ES-I3 (cell line): Measurements from ENCODE around the gene HTR3C.

ENCODE experiments used
- H3K36me3 ChIP-seq: 2 replicates; pipeline ENCODE4 v1.6.1; 2013; ENCODE audit warnings: mild to moderate bottlenecking, low read length, control low read depth, moderate library complexity; ENCODE audit not compliant: insufficient read depth
- H3K4me1 ChIP-seq: 2 replicates; pipeline ENCODE4 v1.6.1; 2013; ENCODE audit warnings: mild to moderate bottlenecking, control low read depth, low read length; ENCODE audit not compliant: insufficient read depth
- H3K9ac ChIP-seq: 2 replicates; pipeline ENCODE4 v1.6.1; 2013; ENCODE audit warnings: low read depth, mild to moderate bottlenecking, low read length, moderate library complexity
- H3K9me3 ChIP-seq: 2 replicates; pipeline ENCODE4 v1.6.1; 2013; ENCODE audit warnings: mild to moderate bottlenecking, low read length, moderate library complexity; ENCODE audit not compliant: control insufficient read depth, insufficient read depth

Gene HTR3C

DNA sequence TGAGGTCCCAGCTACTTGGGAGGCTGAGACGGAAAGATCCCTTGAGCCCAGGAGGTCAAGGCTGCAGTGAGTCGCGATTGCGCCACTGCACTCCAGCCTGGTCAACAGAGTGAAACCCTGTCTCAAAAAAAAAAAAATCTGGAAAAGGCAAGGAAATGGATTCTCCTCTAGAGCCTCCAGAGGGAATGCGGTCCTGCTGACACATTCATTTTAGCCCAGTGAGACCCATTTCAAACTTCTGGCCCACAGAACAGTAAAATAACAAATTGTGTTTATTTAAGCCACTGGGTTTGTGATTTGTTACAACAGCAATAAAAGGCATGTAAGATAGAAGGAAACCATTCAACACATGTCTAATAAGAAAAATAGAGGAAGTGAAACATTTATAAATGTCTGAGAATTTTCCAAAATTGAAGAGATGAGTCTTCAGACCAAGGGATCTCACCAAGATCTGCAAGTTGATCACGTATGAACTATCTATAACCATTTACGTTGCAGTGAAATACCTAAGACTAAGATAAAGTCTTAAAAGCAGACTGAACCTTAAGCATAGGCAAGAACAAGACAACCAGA, 44.0 kb downstream of the HTR3C start, which contains the start of gene HTR3E:
TSS of gene HTR3E (plus strand) at position 254 of the 573 bp plus-strand sequence. CDS start 466 bp downstream, outside the sequence.
- Histone ChIP-seq H3K9me3 (no peaks in the 10 kb centered on the region), H3K9ac (no peak within 1 kb of the TSS), H3K36me3 (no peaks in the 10 kb centered on the region), H3K4me1 (no peaks in the 10 kb centered on the region)

- Histone ChIP-seq H3K36me3 (no peaks in the 10 kb centered on the region), H3K9me3 (no peaks in the 10 kb centered on the region), H3K9ac (no peak overlapping the region), H3K4me1 (no peaks in the 10 kb centered on the region)
Measured at GRCh38 chr3:184097556-184097955, 44.7 kb downstream of the HTR3C start.

DNA sequence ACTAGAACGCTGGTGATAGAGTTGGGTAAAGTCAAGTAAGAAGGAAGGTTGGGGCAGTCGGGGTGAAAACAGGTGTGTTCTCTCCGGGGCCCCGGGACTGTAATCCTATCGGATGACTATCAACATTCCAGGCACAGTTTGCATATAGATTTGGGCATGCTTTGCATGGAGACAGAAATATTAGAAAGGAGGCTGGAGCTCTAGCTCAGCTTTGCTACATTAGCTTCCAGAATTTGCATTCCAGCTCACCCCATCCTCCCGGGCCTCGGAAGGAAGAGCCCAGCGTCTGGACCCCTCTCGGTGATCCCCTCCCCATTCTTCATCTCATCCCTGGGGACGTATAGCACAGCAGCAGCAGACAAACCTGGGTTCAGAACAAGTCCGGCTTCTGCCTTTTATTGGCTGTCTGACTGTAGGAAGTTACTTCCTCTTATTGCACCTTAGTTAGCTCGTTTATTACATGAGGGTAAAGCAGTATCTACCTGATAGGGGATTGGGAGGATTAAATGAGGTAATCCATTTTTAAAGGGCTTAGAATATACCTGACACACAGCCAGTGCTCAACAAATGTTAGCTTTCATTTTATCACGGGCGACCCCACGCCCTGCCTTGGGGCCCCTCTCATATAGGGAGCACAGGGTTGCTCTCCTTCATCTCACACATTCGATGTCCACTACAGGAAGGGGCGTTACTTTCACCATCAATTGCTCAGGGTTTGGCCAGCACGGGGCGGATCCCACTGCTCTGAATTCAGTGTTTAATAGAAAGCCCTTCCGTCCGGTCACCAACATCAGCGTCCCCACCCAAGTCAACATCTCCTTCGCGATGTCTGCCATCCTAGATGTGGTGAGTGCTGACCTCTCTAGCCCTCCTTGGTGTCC, 47.2 kb downstream of the HTR3C start:
- Histone ChIP-seq H3K9me3 (no peaks in the 10 kb centered on the region), H3K9ac (no peak overlapping the region), H3K36me3 (no peaks in the 10 kb centered on the region), H3K4me1 (no peaks in the 10 kb centered on the region)
